Natural killer cell treated with Interleukin-12 subunit alpha and Interleukin-12 subunit beta and Interleukin-15 and Interleukin-18, amount 100 ng/mL, for 72 hours (primary cell): ENCODE results near the gene HPCAL1. TPM values are rescaled to one million over a fixed set of nuclear protein-coding genes. Genes with fewer than 3 reads are reported as not detected.

Experiments used
- ATAC-seq, 2 donors: fragments of 150-1000 bp; cut with Tn5 transposase in 1 of 2; sonication (Bioruptor Pico), chemical (Tn5 transposase) in 1 of 2; 2 replicates each; pipeline ENCODE4 v1.10.0; 2021
- DNase-seq: peaks from one replicate; pipeline ENCODE4 v3.0.0; 2022; ENCODE audit warnings: low spot score
- H3K27ac Mint-ChIP-seq, 2 donors: 1 replicate in 1 of 2; 2 replicates in 1 of 2; pipeline ENCODE4 v1.8.0; 2022; ENCODE audit warnings: mixed read lengths in 2 of 2, mild to moderate bottlenecking in 1 of 2, moderate library complexity in 1 of 2
- H3K27me3 Mint-ChIP-seq, 2 donors: 1 replicate in 1 of 2; 2 replicates in 1 of 2; pipeline ENCODE4 v1.8.0; 2022; ENCODE audit warnings: mixed read lengths in 2 of 2
- H3K36me3 Mint-ChIP-seq: one replicate; pipeline ENCODE4 v1.8.0; 2022; ENCODE audit warnings: mixed read lengths
- H3K4me1 Mint-ChIP-seq, 2 donors: 1 replicate in 1 of 2; 2 replicates in 1 of 2; pipeline ENCODE4 v1.8.0; 2022; ENCODE audit warnings: low read depth in 2 of 2, mixed read lengths in 2 of 2, mild to moderate bottlenecking in 1 of 2
- H3K4me3 Mint-ChIP-seq: one replicate; pipeline ENCODE4 v1.8.0; 2022; ENCODE audit warnings: mixed read lengths
- H3K9me3 Mint-ChIP-seq: 2 replicates; pipeline ENCODE4 v1.8.0; 2022; ENCODE audit warnings: mixed read lengths
- total RNA-seq, 2 donors: library from RNA; stranded (reverse); gene quantifications; one replicate each; pipeline ENCODE4 v1.2.3, GENCODE V29; 2022

Gene HPCAL1
- total RNA-seq, 2 donors from 2014 or later: 13.8 to 19.0 TPM

- Mint-ChIP-seq H3K36me3 (no peaks in the 10 kb centered on the region), H3K4me3 (no peak overlapping the region), H3K4me1 (peaks cover 20 to 39% of the 10 kb centered on the region in 2 donors), H3K9me3 (no peaks in the 10 kb centered on the region), H3K27me3 (no peaks in the 10 kb centered on the region), H3K27ac (no peak overlapping the region)
- no peak for DNase-seq
- no peak for ATAC-seq
Measured at GRCh38 chr2:10353931-10354330, 51.2 kb downstream of the HPCAL1 start.

- Mint-ChIP-seq H3K27me3 (no peaks in the 10 kb centered on the region), H3K4me1 (peaks cover 20 to 39% of the 10 kb centered on the region in 2 donors), H3K9me3 (no peaks in the 10 kb centered on the region), H3K27ac (no peak overlapping the region), H3K36me3 (no peaks in the 10 kb centered on the region), H3K4me3 (no peak overlapping the region)
- no peak for DNase-seq
- ATAC-seq: no peak
Measured at GRCh38 chr2:10354399-10354798, 51.7 kb downstream of the HPCAL1 start.

GRCh38 chr2:10355471-10356438 is 53.1 kb downstream of the HPCAL1 start:
- Mint-ChIP-seq H3K4me1 (peaks cover 18 to 35% of the 10 kb centered on the region in 2 donors), H3K27me3 (no peaks in the 10 kb centered on the region), H3K36me3 (no peaks in the 10 kb centered on the region), H3K9me3 (no peaks in the 10 kb centered on the region), H3K27ac (peak overlapping the region in 1 of 2 donors; percentile 69), H3K4me3 (no peak overlapping the region)
- no peak for ATAC-seq
- no peak for DNase-seq

GRCh38 chr2:10356439-10356811 is 53.7 kb downstream of the HPCAL1 start:
- DNase-seq (no peak), ATAC-seq (peak in 1 of 2 donors; percentile 5)
- Mint-ChIP-seq H3K9me3 (no peaks in the 10 kb centered on the region), H3K27ac (peak overlapping the region in 1 of 2 donors; percentile 69), H3K27me3 (no peaks in the 10 kb centered on the region), H3K36me3 (no peaks in the 10 kb centered on the region), H3K4me1 (peaks cover 15 to 29% of the 10 kb centered on the region in 2 donors), H3K4me3 (no peak overlapping the region)

- H3K4me3 Mint-ChIP-seq: no peak overlapping the region
- ATAC-seq (no peak), DNase-seq (no peak)
- no peaks in the 10 kb centered on the region for H3K27me3 Mint-ChIP-seq
- H3K36me3 Mint-ChIP-seq: no peaks in the 10 kb centered on the region
- no peak overlapping the region for H3K27ac Mint-ChIP-seq
- no peaks in the 10 kb centered on the region for H3K9me3 Mint-ChIP-seq
- H3K4me1 Mint-ChIP-seq: peaks cover 10 to 20% of the 10 kb centered on the region in 2 donors
Measured at GRCh38 chr2:10357193-10358169, 54.8 kb downstream of the HPCAL1 start.

GRCh38 chr2:10359246-10359645 is 56.5 kb downstream of the HPCAL1 start:
- Mint-ChIP-seq H3K27me3 (no peaks in the 10 kb centered on the region), H3K36me3 (no peaks in the 10 kb centered on the region), H3K27ac (no peak overlapping the region), H3K9me3 (no peaks in the 10 kb centered on the region), H3K4me3 (no peak overlapping the region), H3K4me1 (peaks cover 5 to 13% of the 10 kb centered on the region in 2 donors)
- DNase-seq (no peak), ATAC-seq (no peak)

- Mint-ChIP-seq H3K4me1 (peaks cover 5 to 11% of the 10 kb centered on the region in 2 donors), H3K9me3 (no peaks in the 10 kb centered on the region), H3K27ac (no peak overlapping the region), H3K4me3 (no peak overlapping the region), H3K27me3 (no peaks in the 10 kb centered on the region), H3K36me3 (no peaks in the 10 kb centered on the region)
- no peak for ATAC-seq
- DNase-seq: no peak
Measured at GRCh38 chr2:10359731-10360329, 57.1 kb downstream of the HPCAL1 start.

GRCh38 chr2:10360460-10360849 is 57.8 kb downstream of the HPCAL1 start:
- Mint-ChIP-seq H3K9me3 (no peaks in the 10 kb centered on the region), H3K4me3 (no peak overlapping the region), H3K27ac (peak overlapping the region in 1 of 2 donors; percentile 22), H3K4me1 (peaks cover 5 to 12% of the 10 kb centered on the region in 2 donors), H3K36me3 (no peaks in the 10 kb centered on the region), H3K27me3 (no peaks in the 10 kb centered on the region)
- ATAC-seq (no peak), DNase-seq (no peak)

- Mint-ChIP-seq H3K27ac (peak overlapping the region in 1 of 2 donors; percentile 22), H3K27me3 (no peaks in the 10 kb centered on the region), H3K4me1 (peaks cover 5 to 10% of the 10 kb centered on the region in 2 donors), H3K36me3 (no peaks in the 10 kb centered on the region), H3K4me3 (no peak overlapping the region), H3K9me3 (no peaks in the 10 kb centered on the region)
- ATAC-seq (no peak), DNase-seq (no peak)
Measured at GRCh38 chr2:10360850-10361588, 58.3 kb downstream of the HPCAL1 start.

GRCh38 chr2:10362096-10362897 is 59.6 kb downstream of the HPCAL1 start:
- DNase-seq: no peak
- peaks cover 5 to 6% of the 10 kb centered on the region in 2 donors for H3K4me1 Mint-ChIP-seq
- no peak overlapping the region for H3K27ac Mint-ChIP-seq
- H3K27me3 Mint-ChIP-seq: no peaks in the 10 kb centered on the region
- H3K4me3 Mint-ChIP-seq: no peak overlapping the region
- no peak for ATAC-seq
- no peaks in the 10 kb centered on the region for H3K36me3 Mint-ChIP-seq
- no peaks in the 10 kb centered on the region for H3K9me3 Mint-ChIP-seq

- DNase-seq: no peak
- H3K27me3 Mint-ChIP-seq: no peaks in the 10 kb centered on the region
- H3K4me3 Mint-ChIP-seq: no peak overlapping the region
- H3K36me3 Mint-ChIP-seq: no peaks in the 10 kb centered on the region
- peaks cover 7% of the 10 kb centered on the region in 2 donors for H3K4me1 Mint-ChIP-seq
- ATAC-seq: no peak
- no peaks in the 10 kb centered on the region for H3K9me3 Mint-ChIP-seq
- H3K27ac Mint-ChIP-seq: no peak overlapping the region
Measured at GRCh38 chr2:10362898-10363454, 60.3 kb downstream of the HPCAL1 start.
